Lung (tissue), 12 donors: Measurements from ENCODE around the gene SLC22A2. TPM values are rescaled to one million over a fixed set of nuclear protein-coding genes. Genes with fewer than 3 reads are reported as not detected.
"Not testable (repeated sequence)": the region's sequence is repeated elsewhere in the genome, so short reads cannot be mapped to it uniquely, and the experiment has no call there.

ENCODE experiments used
- ATAC-seq: fragments of 200-7000 bp; cut with Tn5 transposase; one replicate; pipeline ENCODE4 v1.9.1; 2020; ENCODE audit warnings: moderate number of reproducible peaks; ENCODE audit not compliant: insufficient read depth, low FRiP score
- DNase-seq, 3 donors: peaks; one replicate each; pipeline ENCODE4 v3.0.0-alpha.2; 2013 to 2017
- H3K27ac ChIP-seq, 2 donors: one replicate each; pipeline ENCODE4 v1.5.1; 2013; ENCODE audit warnings: mild to moderate bottlenecking in 2 of 2, moderate library complexity in 2 of 2, control low read depth in 1 of 2, inconsistent platforms in 1 of 2, low read depth in 1 of 2, low read length in 1 of 2
- H3K27me3 ChIP-seq, 3 donors: one replicate each; pipeline ENCODE4 v1.5.1; 2013; ENCODE audit warnings: low read length in 2 of 3; ENCODE audit not compliant: control insufficient read depth in 3 of 3, insufficient read depth in 3 of 3
- H3K36me3 ChIP-seq, 4 donors: one replicate each; pipeline ENCODE4 v1.5.1; 2013; ENCODE audit warnings: low read length in 4 of 4, mild to moderate bottlenecking in 1 of 4, moderate library complexity in 1 of 4; ENCODE audit not compliant: control insufficient read depth in 4 of 4, insufficient read depth in 4 of 4
- H3K4me1 ChIP-seq, 5 donors: one replicate each; pipeline ENCODE4 v1.5.1; 2013; ENCODE audit warnings: low read length in 5 of 5, mild to moderate bottlenecking in 2 of 5, moderate library complexity in 1 of 5; ENCODE audit not compliant: control insufficient read depth in 5 of 5, insufficient read depth in 5 of 5
- H3K4me3 ChIP-seq: one replicate; pipeline ENCODE4 v1.5.1; 2013; ENCODE audit warnings: mild to moderate bottlenecking, control low read depth, moderate library complexity
- H3K9ac ChIP-seq, 2 donors: one replicate each; pipeline ENCODE4 v1.5.1; 2013; ENCODE audit warnings: low read length in 2 of 2, control low read depth in 1 of 2; ENCODE audit not compliant: insufficient read depth in 1 of 2
- H3K9me3 ChIP-seq, 4 donors: one replicate each; pipeline ENCODE4 v1.5.1; 2013; ENCODE audit warnings: low read length in 3 of 4, mild to moderate bottlenecking in 1 of 4, moderate library complexity in 1 of 4; ENCODE audit not compliant: control insufficient read depth in 4 of 4, insufficient read depth in 3 of 4
- CTCF ChIP-seq: IDR thresholded peaks from 2 replicates; pipeline ENCODE4 v1.5.1; 2012; ENCODE audit warnings: mild to moderate bottlenecking; ENCODE audit errors: control extremely low read depth, extremely low read depth
- WGBS, 2 donors: extraction: QIAGEN DNeasy Blood & Tissue Kit; methylation state at CpG; one replicate each; pipeline ENCODE4 v1.1.7; 2013; 5-methylcytosine and 5-hydroxymethylcytosine counted together
- polyA plus RNA-seq, 2 donors: library from polyadenylated mRNA; stranded (reverse); fragments of 200-250 nt; gene quantifications; one replicate each; pipeline ENCODE4 v1.2.1, GENCODE V29; 2013
- total RNA-seq, 2 donors: library from RNA; depleted of rRNA in 1 of 2; stranded (reverse); fragments of >200 nt in 1 of 2; gene quantifications; one replicate each; pipeline ENCODE4 v1.2.1, GENCODE V29; 2014 to 2021
- donor health status: control.
- donor health status: control.
- donor health status: Bipolar disorder and iron deficiency.
- donor health status: healthy.
- donor health status: DM: yes; HTN: yes; CAD: no.

The SLC22A2 gene
- total and polyA plus RNA-seq, 4 donors = not detected

- H3K27ac ChIP-seq, H3K36me3 ChIP-seq, H3K4me3 ChIP-seq, H3K4me1 ChIP-seq, ATAC-seq, H3K9ac ChIP-seq, H3K9me3 ChIP-seq, H3K27me3 ChIP-seq, DNase-seq: not testable (repeated sequence)
- 76 to 83% methylated on average over 12 of the region's 12 CpGs for WGBS, 2 donors
Measured at GRCh38 chr6:160233950-160234640, 24.5 kb downstream of the SLC22A2 start.

GRCh38 chr6:160227769-160228161 lies 30.9 kb downstream of the SLC22A2 start:
- Histone ChIP-seq H3K36me3 (no peaks in the 10 kb centered on the region), H3K9ac (no peak overlapping the region), H3K27me3 (no peaks in the 10 kb centered on the region), H3K4me1 (no peaks in the 10 kb centered on the region), H3K4me3 (no peak overlapping the region), H3K27ac (no peak overlapping the region), H3K9me3 (peaks cover 0 to 2% (median 0%) of the 10 kb centered on the region in 4 donors)
- TF ChIP-seq CTCF = no peak
- ATAC-seq = no peak
- no peak for DNase-seq
- 52 to 59% methylated on average over 1 of the region's 1 CpG for WGBS, 2 donors

GRCh38 chr6:160227038-160227768 lies 31.4 kb downstream of the SLC22A2 start:
- H3K27me3 ChIP-seq = no peaks in the 10 kb centered on the region
- TF ChIP-seq CTCF = no peak
- no peak overlapping the region for H3K4me3 ChIP-seq
- H3K9ac ChIP-seq = no peak overlapping the region
- WGBS, 2 donors = 73 to 79% methylated on average over 4 of the region's 4 CpGs
- no peaks in the 10 kb centered on the region for H3K36me3 ChIP-seq
- DNase-seq (no peak), ATAC-seq (no peak)
- peaks cover 0 to 2% (median 0%) of the 10 kb centered on the region in 4 donors for H3K9me3 ChIP-seq
- H3K4me1 ChIP-seq = no peaks in the 10 kb centered on the region
- H3K27ac ChIP-seq = no peak overlapping the region

GRCh38 chr6:160226118-160226591 lies 32.5 kb downstream of the SLC22A2 start:
- TF ChIP-seq CTCF = no peak
- H3K4me1 ChIP-seq = no peaks in the 10 kb centered on the region
- H3K27me3 ChIP-seq = no peaks in the 10 kb centered on the region
- DNase-seq = no peak
- no peak overlapping the region for H3K27ac ChIP-seq
- ATAC-seq = no peak
- H3K9me3 ChIP-seq = peaks cover 0 to 2% (median 0%) of the 10 kb centered on the region in 4 donors
- WGBS, 2 donors = 83 to 88% methylated on average over 7 of the region's 7 CpGs
- no peak overlapping the region for H3K4me3 ChIP-seq
- no peak overlapping the region for H3K9ac ChIP-seq
- no peaks in the 10 kb centered on the region for H3K36me3 ChIP-seq
